HG03108 (cell line): Measurements from ENCODE around the gene SPINK7.
"Not testable (repeated sequence)": the region's sequence is repeated elsewhere in the genome, so short reads cannot be mapped to it uniquely, and the experiment has no call there.

Experiments used
- ATAC-seq: cut with Tn5 transposase; IDR thresholded peaks from one replicate; pipeline ENCODE4 v1.9.1; 2021; ENCODE audit warnings: moderate library complexity; ENCODE audit not compliant: unreplicated experiment

The SPINK7 gene

DNA sequence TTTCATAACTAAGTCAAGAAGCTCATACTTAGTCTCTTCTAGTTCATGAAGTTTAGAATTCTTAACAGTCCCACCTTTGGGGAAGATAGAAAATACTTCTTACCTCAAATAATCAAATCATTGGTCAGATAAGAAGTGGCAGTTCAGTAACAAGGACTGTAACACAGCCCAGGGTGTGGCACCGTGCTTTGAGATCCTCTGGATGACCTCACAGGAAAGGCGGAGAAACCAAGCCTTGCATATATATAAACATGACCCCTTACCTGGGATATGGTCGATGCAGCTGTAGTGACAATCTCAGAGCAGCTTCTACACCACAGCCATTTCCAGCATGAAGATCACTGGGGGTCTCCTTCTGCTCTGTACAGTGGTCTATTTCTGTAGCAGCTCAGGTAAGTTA, at the start of gene SPINK7:
Gene SPINK7 (plus strand): TSS at position 271 of the 400 bp plus-strand sequence. CDS start 61 bp downstream, at position 332.
- ATAC-seq = no peak

DNA sequence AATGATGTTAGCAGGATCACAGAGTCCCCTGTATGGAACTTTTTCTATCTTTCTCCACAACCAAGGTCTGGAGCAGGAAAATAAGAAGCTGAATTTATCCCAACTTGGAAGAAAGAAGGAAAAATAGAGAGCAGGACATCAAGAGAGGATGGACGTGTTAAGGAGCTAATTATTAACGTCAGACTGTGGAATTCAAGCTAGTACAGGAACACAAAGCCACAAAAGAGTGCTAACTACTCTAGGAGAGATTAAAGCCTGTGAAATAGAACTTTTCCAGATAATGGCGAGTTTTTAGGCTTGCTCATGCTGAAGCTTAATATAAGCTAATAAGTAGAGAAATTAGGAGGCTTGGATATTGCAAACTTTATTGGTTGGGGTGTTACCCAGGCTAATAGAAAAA, 44.3 kb upstream of the SPINK7 start:
- no peak for ATAC-seq

DNA sequence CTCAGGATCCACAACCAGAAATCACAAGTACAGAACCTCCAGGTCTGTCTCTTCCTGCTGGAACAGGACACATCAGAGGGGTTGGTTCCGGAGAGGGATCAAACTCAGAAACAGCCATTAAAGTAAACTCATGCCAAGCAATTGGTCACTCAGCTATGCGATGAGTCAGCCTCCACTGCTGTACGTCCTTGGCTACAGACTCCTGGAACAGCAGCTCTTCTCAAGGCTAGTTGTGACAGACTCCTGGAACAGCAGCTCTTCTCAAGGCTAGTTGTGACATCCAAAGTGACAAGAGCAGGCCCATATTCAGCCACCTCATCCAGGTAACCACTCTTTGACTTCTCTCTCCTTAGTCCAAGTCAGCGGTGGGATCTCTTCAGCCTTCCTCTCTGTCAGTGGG, 43.7 kb upstream of the SPINK7 start, which contains the start of gene SPINK13:
Gene SPINK13 (plus strand): TSS at position 229 of the 400 bp plus-strand sequence. CDS start 1,279 bp downstream, outside the sequence.
- no peak for ATAC-seq

DNA sequence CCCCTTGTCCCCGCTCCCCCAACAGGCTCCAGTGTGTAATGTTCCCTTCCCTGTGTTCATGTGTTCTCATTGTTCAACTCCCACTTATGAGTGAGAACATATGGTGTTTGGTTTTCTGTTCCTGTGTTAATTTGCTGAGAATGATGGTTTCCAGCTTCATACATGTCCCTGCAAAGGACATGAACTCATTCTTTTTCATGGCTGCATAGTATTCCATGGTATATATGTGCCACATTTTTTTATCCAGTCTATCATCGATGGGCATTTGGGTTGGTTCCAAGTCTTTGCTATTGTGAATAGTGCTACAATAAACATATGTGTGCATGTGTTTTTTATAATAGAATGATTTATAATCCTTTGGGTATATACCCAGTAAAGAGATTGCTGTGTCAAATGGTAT, 37.1 kb upstream of the SPINK7 start:
- ATAC-seq = not testable (repeated sequence)

DNA sequence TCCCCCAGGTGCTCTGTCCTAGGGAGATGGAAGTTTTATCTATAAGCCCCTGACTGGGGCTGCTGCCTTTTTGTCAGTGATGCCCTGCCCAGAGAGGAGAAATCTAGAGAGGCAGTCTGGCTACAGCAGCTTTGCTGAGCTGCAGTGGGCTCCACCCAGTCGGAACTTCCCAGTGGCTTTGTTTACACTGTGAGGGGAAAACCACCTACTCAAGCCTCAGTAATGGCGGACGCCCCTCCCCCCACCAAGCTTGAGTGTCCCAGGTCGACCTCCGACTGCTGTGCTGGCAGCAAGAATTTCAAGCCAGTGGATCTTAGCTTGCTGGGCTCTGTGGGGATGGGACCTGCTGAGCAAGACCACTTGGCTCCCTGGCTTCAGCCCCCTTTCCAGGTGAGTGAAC, 31.3 kb upstream of the SPINK7 start:
- not testable (repeated sequence) for ATAC-seq

DNA sequence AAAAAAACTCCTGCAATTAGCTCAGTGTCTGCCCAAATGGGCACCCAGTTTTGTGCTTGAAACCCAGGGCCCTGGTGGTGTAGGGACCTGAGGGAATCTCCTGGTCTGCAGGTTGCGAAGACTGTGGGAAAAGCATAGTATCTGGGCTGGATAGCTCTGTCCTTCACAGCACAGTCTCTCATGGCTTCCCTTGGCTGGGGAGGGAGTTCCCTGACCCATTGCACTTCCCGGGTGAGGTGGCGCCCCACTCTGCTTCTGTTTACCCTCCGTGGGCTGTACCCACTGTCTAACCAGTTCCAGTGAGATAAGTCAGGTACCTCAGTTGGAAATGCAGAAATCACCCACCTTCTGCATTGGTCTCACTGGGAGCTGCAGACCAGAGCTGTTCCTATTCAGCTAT, 30.9 kb upstream of the SPINK7 start:
- not testable (repeated sequence) for ATAC-seq

DNA sequence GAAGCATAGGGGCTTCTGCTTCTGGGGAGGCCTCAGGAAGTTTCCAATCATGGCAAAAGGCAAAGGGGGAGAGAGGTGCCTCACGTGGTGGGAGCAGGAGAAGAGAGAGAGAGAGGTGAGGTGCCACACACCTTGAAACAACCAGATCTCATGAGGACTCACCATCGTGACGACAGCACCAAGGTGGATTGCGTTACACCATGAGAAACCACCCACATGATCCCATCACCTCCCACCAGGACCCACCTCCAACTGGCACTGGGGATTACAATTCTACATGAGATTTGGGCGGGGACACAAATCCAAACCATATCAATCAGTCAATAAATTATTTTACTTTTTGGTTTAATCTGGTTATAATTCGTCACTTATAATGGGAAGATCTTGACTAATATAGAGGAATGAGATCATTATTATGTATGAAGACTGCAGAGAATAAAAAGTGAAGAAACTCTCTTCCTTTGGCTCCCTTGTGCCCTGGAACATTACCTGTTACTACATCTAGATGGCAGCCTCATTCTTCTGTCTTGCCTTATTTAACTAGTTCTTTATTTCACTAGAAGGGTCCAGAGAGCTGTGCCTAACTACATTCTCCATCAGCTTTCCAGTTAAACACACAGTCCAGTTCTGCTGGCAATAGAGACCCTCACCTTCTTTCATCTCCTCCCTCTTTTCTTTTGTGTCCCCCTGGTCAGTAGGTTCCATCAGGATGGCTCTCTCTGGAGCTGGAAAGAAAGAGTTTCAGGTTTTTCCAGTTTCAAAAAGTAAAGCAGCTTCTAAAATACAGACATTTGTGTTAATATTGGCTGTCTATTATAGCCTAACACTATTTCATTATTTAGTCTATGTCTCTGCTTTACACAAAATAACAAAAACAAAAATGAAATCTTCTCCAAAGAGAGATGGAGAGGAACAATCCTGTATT, 21.7 kb upstream of the SPINK7 start:
- no peak for ATAC-seq

DNA sequence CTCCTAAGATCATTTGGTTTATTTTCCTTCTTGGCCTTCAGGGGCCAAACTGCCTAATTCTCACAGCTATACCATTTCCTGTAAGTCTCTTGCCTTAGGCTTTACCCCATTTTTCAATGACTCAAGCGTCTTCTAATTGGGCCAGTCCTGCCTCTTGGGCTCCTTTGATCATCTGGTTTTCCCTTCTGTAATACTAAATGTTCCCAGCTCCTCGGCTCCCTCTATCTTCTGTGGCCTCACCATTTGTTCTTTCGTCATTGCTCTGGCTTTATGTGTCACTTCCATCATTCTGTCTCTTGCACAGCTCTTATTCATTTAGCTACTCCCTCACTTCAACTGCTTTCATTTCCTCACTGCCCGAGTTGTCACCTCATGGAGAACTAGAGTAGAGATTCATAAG, 14.5 kb upstream of the SPINK7 start:
- ATAC-seq = no peak

DNA sequence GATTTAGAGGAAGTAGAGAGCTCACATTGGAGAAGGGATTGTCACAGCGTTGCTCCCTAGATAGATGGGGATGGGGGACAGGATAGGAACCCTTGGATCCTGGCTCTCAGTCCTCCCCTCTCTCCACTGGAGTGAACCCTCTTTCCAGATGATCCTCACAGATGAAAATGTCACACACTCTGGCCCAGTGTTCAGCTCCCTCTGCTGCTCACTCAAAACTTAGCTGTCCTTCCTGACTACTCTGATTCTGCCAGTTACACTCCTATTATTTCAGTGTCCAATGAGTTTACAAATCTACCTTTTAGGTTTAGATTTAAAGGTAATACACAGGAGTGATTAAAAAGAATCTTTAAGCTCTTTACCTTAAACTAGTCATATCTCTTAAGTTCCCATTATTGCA, 5.8 kb upstream of the SPINK7 start:
- ATAC-seq = no peak

DNA sequence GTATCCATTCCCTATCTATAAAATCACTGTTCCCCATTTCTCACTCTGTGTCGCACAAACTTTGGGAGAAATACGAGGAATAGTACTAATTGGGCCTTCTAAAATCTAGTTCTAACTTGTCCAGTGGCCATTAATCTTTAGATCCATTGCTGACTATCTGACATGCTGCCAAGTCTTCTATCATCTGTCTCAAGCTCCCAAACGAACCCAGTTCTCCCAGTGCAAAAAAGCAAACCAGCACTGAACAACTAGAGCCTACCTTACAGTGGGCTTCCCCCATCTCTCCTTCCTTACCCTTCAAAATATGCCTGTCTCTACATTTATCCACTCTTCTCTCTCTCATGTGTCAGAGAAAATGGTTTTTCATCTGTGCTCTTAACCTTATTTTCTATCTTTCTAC, 3.2 kb upstream of the SPINK7 start:
- no peak for ATAC-seq

DNA sequence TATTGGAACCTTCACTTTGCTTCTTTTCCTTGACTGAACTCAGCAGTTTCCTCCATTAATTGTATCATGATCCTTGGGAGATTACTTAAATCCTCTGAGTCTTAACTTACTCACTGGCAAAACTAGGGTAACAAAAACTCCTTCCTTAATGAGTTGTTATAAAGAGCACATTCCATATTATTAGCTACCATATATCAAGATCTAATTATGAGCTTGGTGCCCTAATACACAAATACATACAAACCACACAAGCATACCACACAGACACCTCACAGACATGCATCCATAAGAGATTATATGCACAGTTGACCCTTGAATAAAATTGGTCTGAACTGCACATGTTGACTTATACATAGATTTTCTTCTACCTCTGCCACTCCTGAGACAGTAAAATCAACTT, 2.5 kb upstream of the SPINK7 start:
- no peak for ATAC-seq

DNA sequence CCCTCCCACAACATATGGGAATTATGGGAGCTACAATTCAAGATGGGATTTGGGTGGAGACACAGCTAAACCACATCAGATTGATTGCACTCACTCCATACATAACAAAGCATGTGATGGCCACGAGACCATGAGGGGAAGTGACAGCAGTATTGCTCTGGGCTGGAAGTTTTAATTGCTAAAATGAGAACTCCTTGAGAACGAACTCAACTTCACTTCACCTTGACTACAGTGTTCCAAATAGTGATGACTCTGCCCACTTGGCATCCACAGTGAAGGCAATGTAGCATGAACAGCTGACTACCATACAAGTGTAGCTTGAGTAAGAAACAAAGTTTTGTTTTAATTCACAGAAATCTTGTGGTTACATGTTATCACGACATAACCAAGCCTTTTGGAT, 739 bp upstream of the SPINK7 start:
- ATAC-seq = no peak

DNA sequence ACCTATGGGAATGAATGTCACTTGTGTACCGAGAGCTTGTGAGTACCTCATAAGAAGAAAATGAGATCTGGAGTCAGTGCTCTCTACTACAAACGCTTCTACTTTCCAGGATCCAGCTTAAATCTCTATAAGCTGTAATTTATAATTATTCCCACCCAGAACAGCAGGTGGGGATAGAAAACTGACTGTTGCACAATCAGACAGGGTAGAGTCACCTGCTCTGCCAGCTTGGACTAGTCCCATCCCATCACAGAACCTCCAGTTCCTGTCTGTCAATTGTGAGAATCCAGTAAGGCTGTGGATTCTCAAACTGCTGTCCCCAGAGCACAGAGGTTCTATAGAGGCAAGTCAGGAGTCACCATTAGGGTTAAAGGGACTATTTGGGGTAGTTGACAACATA, 2.0 kb downstream of the SPINK7 start:
- ATAC-seq = no peak

DNA sequence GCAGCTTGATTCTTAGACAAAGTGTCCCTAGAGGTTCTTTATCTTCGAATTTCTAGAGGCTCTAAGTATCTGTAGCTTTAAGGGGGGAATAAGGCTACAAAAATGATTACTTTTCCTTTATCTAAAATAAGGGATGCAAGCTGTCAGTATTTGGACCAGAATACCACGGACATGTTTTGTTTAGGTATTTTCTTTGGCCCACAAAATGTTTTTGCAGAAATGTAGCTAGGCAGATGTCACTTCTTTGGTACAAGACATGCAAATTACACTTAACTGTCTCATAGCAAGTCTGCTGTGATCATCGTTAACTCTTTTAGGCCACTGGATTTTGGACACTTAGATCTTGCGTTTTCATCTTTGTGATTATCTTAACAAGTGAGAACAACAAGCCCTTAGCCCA, 2.5 kb downstream of the SPINK7 start:
- ATAC-seq = no peak

DNA sequence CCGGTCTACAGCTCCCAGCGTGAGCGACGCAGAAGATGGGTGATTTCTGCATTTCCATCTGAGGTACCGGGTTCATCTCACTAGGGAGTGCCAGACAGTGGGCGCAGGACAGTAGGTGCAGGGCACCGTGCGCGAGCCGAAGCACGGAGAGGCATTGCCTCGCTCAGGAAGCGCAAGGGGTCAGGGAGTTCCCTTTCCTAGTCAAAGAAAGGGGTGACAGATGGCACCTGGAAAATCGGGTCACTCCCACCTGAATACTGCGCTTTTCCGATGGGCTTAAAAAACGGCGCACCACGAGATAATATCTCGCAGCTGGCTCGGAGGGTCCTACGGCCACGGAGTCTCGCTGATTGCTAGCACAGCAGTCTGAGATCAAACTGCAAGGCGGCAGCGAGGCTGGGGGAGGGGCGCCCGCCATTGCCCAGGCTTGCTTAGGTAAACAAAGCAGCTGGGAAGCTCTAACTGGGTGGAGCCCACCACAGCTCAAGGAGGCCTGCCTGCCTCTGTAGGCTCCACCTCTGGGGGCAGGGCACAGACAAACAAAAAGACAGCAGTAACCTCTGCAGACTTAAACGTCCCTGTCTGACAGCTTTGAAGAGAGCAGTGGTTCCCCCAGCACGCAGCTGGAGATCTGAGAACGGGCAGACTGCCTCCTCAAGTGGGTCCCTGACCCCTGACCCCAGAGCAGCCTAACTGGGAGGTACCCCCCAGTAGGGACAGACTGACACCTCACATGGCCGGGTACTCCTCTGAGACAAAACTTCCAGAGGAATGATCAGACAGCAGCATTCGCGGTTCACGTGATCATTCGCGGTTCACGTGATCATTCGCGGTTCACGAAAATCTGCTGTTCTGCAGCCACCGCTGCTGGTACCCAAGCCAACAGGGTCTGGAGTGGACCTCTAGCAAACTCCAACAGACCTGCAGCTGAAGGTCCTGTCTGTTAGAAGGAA, 8.1 kb downstream of the SPINK7 start:
- not testable (repeated sequence) for ATAC-seq

DNA sequence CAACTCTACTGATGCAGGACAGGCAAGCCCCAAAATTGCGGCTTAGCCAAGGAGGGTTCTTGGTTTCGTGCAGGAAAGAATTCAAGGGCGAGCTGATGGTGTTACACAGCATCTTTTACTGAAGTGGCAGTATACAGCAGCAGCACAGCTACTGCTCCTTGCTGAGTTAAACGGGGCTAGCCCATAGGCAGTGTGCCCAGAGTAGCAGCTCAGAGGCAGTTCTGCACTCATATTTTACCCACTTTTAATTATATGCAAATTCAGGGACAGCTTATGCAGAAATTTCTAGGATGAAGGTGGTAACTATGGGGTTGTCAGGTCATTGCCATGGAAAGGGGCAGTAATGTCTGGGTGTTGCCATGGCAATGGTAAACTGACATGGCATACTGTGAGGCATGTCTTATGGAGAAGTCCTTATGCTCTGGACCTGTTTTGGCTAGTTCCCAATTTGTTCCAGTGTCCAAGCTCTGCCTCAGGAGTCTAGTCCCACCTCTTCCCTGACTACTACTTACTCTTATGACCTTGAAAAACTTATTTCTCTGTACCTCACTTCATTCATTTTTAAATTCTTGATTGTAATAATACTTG, 21.1 kb downstream of the SPINK7 start:
- no peak for ATAC-seq

DNA sequence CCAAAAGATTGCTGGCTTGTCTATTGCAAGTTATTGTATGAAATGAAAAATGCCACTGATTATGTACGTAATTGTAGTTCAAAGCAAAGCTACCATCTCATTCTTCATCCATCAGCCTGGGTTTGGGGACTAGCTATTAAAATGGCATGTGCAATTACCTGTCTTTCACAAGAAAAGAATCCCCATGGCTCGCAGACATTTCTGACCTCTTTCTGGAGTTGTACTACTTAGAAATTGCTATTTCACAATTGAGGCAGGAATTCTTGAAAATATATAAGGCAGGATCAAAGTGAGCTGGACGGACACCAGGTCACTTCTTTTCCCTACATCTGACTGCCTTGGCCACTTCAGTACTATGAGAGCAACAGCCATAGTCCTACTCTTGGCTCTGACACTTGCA, 23.0 kb downstream of the SPINK7 start, which contains the start of gene SPINK9:
Gene SPINK9 (plus strand): TSS at position 301 of the 400 bp plus-strand sequence. CDS start 55 bp downstream, at position 356.
- no peak for ATAC-seq

DNA sequence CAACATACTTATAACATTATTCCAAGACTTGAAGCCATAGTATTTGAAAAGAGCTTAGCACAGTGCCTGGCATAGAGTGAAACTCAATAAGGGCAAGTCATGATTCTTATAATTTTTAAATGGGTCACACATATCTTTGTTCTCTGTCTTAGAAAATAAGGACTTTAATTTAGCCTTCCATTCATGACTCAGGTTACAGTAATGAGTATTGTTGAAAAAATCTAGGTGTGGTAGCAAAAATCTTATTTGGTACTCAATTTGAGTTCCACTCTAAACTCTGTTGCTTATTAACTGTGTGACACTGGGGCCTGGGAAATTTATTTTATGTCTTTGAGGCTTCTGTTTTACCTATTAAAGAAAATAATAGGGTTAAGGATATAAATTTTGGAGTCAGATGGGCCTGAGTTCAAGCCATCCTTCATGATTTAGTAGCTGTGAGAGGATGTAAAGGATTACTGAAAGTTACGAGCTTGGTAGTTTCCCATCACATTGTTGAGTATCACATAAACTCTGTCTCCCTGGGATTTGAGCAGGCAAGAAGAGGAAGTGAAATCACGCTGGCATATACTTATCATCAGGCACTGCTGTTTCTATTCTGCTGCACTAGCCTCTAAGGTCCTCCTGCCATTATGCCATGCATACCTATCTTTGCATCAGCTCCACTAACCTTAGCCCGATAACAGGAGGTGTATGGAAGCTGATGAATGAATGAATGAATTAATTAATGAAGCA, 24.6 kb downstream of the SPINK7 start:
- ATAC-seq = peak; percentile 79

DNA sequence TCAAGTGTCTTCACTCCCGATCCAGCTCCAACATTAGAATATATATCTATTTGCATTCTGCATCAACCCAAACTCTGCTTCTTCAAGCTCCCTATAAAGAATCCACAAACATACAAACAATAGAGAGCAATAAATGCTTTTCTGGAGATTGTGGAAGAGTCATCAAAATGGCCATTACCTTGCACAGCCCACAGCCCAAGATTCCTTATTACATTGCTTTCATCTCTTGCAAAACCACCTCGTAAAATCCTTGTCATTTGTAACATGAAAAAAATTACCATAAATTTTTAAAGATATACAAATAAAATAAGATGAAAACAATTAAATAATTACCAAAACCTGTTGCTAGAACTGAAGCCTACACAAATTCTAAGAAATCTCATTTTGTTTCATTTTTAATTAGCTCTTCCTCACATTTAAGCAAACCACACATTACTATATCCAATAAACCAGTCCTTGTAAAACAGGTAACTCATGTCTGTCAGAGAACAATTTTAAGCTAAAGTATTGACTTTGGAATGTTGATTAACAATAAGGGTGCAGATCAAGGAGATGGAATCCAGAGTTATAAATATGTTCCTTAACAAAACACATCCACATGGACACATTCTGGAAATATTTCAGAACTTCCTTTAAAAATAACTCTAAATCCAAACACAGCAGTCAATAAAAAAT, 30.3 kb downstream of the SPINK7 start:
- no peak for ATAC-seq

DNA sequence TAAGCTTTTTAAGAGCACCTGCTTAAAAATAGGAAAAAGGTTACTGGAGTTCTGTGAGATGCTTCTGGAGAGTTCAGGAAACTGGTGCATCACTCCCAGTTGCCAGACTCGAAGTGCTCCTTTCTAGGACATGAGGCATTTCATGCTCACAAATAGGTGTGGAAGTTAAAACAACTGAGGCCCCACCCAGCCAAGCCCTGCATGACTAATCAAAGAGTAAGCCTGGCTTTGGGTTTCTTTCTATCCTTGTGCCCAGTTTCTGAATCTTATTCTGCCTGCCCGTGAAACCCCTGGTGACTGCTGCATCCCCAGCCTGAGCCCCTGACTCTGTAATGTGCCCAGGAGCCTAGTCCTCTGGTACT, 30.8 kb downstream of the SPINK7 start:
- ATAC-seq = no peak
